ENCODE data around the gene FBLN1. TPM values are rescaled to one million over a fixed set of nuclear protein-coding genes. Genes with fewer than 3 reads are reported as not detected.

Gene FBLN1
- total RNA-seq, 1 donor from 2014 or later: 18.2 TPM

DNA sequence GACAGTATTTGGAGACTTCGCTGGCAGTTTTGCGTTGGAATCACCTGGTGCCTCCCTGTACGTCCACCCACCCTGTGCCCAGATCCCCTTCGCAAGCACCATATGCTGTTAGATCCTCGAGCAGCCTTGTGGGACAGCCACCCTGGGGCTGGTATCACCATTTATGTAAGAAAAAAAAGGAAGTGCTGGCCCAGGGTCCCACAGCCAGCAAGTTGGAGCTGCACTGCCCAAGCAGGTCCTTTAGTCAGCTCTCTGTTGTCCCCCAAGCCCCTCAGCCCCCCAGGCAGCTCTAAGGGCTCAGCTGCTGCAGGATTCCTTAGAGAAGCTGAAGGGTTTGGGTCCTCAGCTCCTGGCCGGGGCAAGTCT lies 80.3 kb downstream of the FBLN1 start:
- no peaks in the 10 kb centered on the region for H3K36me3 ChIP-seq (ENCODE audit: control insufficient read depth, insufficient read depth, low read length)
- no peak for FAIRE-seq
- TF ChIP-seq, protein P1, sequence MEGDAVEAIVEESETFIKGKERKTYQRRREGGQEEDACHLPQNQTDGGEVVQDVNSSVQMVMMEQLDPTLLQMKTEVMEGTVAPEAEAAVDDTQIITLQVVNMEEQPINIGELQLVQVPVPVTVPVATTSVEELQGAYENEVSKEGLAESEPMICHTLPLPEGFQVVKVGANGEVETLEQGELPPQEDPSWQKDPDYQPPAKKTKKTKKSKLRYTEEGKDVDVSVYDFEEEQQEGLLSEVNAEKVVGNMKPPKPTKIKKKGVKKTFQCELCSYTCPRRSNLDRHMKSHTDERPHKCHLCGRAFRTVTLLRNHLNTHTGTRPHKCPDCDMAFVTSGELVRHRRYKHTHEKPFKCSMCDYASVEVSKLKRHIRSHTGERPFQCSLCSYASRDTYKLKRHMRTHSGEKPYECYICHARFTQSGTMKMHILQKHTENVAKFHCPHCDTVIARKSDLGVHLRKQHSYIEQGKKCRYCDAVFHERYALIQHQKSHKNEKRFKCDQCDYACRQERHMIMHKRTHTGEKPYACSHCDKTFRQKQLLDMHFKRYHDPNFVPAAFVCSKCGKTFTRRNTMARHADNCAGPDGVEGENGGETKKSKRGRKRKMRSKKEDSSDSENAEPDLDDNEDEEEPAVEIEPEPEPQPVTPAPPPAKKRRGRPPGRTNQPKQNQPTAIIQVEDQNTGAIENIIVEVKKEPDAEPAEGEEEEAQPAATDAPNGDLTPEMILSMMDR (IDR thresholded peaks at IDR 0.05; ENCODE audit: insufficient read depth, low read length, severe bottlenecking): no peak

DNA sequence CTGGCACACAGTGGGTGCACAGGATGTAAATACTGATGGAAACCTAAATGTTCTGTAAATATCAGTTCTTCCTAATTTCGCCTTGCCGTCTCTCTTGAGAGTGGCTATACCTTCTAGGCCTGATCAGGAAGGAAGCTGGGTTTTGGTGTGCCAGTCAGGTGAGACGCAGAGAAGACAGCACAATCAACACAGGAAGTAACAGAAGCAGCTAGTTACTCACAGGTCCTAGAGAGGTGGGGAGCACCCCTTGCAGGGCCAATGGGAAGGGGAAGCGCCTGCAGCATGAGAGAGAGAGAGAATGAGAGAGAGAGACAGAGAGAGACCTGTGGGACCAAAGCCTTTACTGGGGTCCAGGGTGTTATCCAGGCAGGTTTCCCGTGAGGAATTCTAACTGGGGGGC lies 80.8 kb downstream of the FBLN1 start:
- TF ChIP-seq, protein P1 (IDR thresholded peaks at IDR 0.05; ENCODE audit: insufficient read depth, low read length, severe bottlenecking): no peak
- no peaks in the 10 kb centered on the region for H3K36me3 ChIP-seq (ENCODE audit: control insufficient read depth, insufficient read depth, low read length)
- no peaks in the 10 kb centered on the region for H3K27me3 ChIP-seq (ENCODE audit: control insufficient read depth, insufficient read depth, low read length)
- no peak overlapping the region for H3K4me3 ChIP-seq (ENCODE audit: low read depth, low read length)
- FAIRE-seq (no peak), DNase-seq (ENCODE audit: low read depth) (no peak)

More for the DNA sequence above, 80.3 kb downstream of the FBLN1 start:
- H3K4me3 ChIP-seq (ENCODE audit: low read depth, low read length): no peak overlapping the region
- no peak for DNase-seq (ENCODE audit: low read depth)
- H3K27me3 ChIP-seq (ENCODE audit: control insufficient read depth, insufficient read depth, low read length): no peaks in the 10 kb centered on the region

GRCh38 chr22:45584121-45584570 lies 81.5 kb downstream of the FBLN1 start:
- FAIRE-seq (no peak), DNase-seq (ENCODE audit: low read depth) (no peak)
- TF ChIP-seq, protein P1 (IDR thresholded peaks at IDR 0.05; ENCODE audit: insufficient read depth, low read length, severe bottlenecking): no peak
- Histone ChIP-seq H3K27me3 (ENCODE audit: control insufficient read depth, insufficient read depth, low read length) (no peaks in the 10 kb centered on the region), H3K4me3 (ENCODE audit: low read depth, low read length) (no peak overlapping the region), H3K36me3 (ENCODE audit: control insufficient read depth, insufficient read depth, low read length) (no peaks in the 10 kb centered on the region)

- TF ChIP-seq, protein P1 (IDR thresholded peaks at IDR 0.05; ENCODE audit: insufficient read depth, low read length, severe bottlenecking): no peak
- H3K27me3 ChIP-seq (ENCODE audit: control insufficient read depth, insufficient read depth, low read length): no peaks in the 10 kb centered on the region
- peak; percentile 18 for FAIRE-seq
Measured at GRCh38 chr22:45584621-45585436, 82.1 kb downstream of the FBLN1 start.

GRCh38 chr22:45585437-45585755 lies 82.7 kb downstream of the FBLN1 start:
- H3K4me3 ChIP-seq (ENCODE audit: low read depth, low read length): no peak overlapping the region
- no peak for FAIRE-seq
- no peaks in the 10 kb centered on the region for H3K27me3 ChIP-seq (ENCODE audit: control insufficient read depth, insufficient read depth, low read length)
- DNase-seq (ENCODE audit: low read depth): no peak
- H3K36me3 ChIP-seq (ENCODE audit: control insufficient read depth, insufficient read depth, low read length): no peaks in the 10 kb centered on the region
- TF ChIP-seq, protein P1 (IDR thresholded peaks at IDR 0.05; ENCODE audit: insufficient read depth, low read length, severe bottlenecking): no peak

More at GRCh38 chr22:45584621-45585436, 82.1 kb downstream of the FBLN1 start:
- no peak for DNase-seq (ENCODE audit: low read depth)
- Histone ChIP-seq H3K36me3 (ENCODE audit: control insufficient read depth, insufficient read depth, low read length) (no peaks in the 10 kb centered on the region), H3K4me3 (ENCODE audit: low read depth, low read length) (no peak overlapping the region)
